TTC549 (cell line): Measurements from ENCODE around the gene KMO.

Experiments used
- FAIRE-seq: peaks from 2 replicates; lab custom pipeline; 2012; peaks lifted over from hg19 to GRCh38; lab: Jason Lieb, UNC

The KMO gene

DNA sequence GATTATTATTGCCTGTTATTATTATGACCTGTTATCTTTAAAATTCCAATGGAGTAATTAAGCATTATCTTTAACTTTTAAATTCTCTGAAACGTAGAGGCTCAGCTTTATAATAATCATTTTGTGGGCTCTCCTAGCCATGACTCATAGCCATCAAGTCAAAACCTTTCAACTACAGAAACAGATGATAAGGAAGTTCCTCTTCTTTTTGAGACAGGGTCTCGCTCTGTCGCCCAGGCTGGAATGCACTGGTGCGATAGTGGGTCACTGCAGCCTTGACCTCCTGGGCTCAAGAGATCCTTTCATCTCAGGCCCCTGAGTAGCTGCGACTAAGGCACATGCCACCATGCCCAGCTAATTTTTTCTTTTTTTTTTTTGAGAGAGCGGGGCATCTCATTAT is 64.5 kb downstream of the KMO start:
- no peak for FAIRE-seq

DNA sequence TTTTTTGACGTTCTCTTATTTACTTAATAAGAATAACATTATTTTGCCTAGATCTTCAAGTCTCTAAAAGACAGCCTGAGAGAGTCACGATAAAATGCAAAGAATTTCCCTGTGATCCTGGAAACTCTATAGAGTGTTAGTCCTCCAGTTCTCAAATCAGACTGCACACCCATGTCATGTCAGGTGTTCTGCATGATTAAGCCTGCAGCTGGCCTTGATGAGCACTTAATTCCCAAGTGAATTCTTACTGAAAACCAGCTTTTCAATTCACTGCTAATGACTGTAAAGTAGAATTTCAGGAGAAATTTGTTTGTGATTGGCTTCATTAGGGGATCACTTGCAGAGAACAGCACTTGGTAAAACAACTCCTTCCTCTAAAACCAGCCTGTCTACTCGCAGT is 66.1 kb downstream of the KMO start:
- no peak for FAIRE-seq

DNA sequence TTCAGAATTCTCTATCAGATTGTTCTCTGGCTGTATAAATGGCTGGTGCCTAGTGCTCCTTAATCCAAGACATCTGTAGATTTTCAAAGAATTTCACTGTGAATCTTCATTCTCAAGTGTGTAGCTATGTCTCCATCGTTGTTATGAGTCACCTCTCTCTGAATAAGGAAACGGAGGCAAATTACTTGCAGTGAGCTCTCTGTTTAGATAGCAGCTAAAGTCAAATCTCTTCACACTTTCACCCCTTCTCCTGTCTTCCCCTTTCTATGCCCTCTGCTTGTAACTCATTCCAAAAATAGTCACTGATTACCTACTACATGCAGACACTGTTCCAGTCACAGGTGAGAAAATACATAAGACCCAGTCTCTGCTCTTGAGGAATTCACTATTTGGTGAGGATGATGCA is 68.3 kb downstream of the KMO start:
- no peak for FAIRE-seq

- no peak for FAIRE-seq
Observed at GRCh38 chr1:241603731-241604245, 71.6 kb downstream of the KMO start.

GRCh38 chr1:241605146-241605805 is 73.1 kb downstream of the KMO start:
- no peak for FAIRE-seq

DNA sequence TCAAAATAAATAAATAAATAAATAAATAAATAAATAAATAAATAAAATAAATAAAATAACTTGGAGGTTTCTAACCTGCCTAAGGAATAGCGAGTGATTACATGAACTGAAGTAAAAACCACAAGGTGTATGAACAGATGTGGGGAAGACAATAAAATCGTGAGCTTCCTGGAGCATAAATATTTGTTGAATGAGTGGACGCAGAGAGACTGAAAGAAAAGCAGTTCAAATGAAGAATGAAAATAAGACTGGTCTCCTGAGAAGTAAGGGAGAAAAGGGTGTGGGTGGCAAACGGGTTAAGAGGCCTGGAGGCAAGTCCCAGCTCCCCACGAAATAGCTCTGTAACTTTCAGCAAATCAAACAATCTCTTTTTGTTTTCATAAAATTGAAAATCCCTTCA is 74.4 kb downstream of the KMO start:
- FAIRE-seq, result no peak

DNA sequence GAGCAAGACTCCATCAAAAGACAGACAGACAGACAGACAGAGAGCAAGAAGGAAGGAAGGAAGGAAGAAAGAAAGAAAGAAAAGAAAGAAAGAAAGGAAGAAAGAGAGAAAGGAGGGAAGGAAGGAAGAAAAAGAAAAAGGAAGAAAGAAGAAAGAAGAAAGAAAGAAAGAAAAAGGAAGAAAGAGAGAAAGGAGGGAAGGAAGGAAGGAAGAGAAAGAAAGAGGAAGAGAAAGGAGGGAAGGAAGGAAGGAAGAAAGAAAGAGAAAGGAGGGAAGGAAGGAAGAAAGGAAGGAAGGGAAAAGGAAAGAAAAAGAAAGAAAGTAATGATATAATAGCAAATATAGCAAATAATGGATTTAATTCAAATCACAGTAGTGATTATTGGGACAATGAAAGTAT is 75.3 kb downstream of the KMO start:
- FAIRE-seq, result no peak

- FAIRE-seq, result no peak
Observed at GRCh38 chr1:241608379-241609033, 76.3 kb downstream of the KMO start.

- FAIRE-seq, result no peak
Observed at GRCh38 chr1:241610056-241610815, 78.1 kb downstream of the KMO start.

- peak; percentile 95 for FAIRE-seq
Observed at GRCh38 chr1:241611063-241611462, 78.9 kb downstream of the KMO start.

DNA sequence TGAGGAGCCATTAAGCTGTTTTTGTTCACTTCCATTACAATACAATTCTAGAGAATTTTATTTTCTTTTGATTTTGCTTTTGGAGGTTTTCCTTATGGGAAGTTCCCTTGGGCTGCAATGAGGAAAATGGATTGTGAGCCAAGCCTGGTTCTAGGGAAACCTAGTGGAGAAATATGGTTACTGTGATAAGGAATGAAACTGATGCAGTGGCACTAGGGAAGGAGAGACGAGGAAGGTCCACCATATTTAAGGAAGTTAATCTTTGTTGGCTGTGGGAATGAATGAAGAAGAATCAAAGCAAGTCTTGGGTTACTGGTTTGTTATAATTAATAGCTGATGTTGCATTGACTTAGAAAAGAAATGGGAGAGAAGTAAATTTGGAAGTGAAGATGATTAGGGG is 79.6 kb downstream of the KMO start:
- no peak for FAIRE-seq

- FAIRE-seq, result no peak
Observed at GRCh38 chr1:241612533-241613477, 80.6 kb downstream of the KMO start.

- no peak for FAIRE-seq
Observed at GRCh38 chr1:241614144-241614543, 82.0 kb downstream of the KMO start.

- no peak for FAIRE-seq
Observed at GRCh38 chr1:241614572-241614971, 82.4 kb downstream of the KMO start.

DNA sequence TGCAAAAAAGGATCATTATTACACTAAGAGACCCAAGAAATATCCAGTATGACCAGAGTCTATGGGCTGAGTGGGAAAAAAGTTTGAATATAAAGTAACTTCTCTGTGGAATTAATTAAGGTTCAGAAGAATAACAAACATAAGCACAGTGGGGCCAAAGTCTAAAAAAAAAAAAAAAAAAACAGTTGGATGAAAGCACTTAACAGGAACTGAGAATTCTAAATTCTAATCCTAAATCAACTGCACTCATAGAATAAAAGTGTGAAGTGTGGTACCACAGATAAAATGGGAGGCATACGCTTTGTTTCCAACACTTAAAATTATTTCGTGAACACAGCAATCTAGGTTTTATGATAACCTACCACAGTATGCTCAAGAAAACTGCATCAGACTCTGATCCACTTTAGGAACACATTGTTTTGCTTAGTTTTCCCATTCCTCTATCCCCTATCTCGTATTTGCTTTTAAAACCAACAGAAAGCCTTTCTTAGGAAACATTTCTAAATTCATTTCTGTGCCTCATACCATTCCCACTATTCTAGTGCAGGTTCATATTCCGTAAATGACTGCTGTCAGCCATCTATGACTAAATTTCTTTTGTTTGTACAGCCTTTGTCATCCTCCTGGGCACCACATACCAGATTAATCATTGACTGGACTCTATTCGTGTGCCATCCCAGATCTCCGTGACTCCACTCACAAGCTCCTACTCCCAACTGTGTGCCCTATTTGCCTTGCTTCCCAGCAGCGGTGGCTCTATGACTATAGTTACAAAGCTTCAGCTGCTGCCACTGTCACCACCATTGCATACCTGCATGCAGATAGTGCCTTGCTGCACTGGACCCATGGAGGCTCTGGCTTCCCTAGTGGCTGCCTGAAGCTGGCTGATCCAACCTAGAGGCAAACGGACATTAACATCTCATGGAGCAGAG is 83.1 kb downstream of the KMO start:
- FAIRE-seq, result no peak

GRCh38 chr1:241617426-241617825 is 85.2 kb downstream of the KMO start:
- FAIRE-seq, result no peak

- FAIRE-seq, result no peak
Observed at GRCh38 chr1:241622669-241623068, 90.5 kb downstream of the KMO start.

- no peak for FAIRE-seq
Observed at GRCh38 chr1:241624935-241625334, 92.8 kb downstream of the KMO start.

- FAIRE-seq, result peak; percentile 78
Observed at GRCh38 chr1:241627453-241628259, 95.5 kb downstream of the KMO start.

DNA sequence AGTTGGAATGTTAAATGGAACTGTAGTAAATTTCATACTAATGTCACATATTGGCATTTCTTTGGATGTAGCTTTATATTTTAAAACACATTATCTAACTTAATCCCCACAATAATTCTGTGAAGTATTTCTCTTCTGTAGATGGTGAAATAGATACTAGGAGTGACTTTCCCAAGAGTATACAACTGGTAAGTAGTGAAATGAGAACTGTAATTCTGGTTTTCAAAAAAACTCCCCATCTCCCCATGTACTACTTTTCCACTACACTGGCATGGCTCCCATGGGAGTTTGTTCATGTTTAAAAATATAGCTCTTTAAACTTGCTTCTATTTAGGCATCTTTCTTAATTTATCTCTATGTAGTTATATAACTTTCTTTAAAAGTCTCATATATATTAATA is 97.8 kb downstream of the KMO start:
- FAIRE-seq, result peak; percentile 71
